C1 segment of cervical spinal cord (tissue), 14 donors: ENCODE results near the gene EXOC4.
"Not testable (repeated sequence)": the region's sequence is repeated elsewhere in the genome, so short reads cannot be mapped to it uniquely, and the experiment has no call there.

Source experiments
- DNase-seq, 14 donors: peaks; one replicate each; lab custom pipeline; 2025; lab: John Stamatoyannopoulos, UW

Gene EXOC4

DNA sequence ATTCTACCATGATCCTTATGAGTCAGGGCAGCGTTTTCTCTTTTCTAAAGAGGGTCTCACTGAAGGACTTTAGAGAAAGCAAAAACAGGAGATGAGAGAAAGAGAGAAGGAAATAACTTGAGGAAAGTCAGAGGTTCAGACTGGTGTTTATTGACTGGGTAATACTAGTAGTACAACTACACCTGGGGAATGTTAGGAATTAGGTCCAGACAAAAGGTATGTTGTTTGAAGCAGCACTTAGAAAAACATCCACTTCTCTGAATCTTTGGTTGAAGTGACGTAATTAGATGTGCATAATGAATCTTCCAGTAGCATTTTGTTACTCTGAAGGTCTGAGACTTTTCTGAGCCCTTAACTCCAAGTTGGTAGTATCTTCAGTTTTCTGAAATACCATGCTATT is 494.0 kb downstream of the EXOC4 start:
- no peak for DNase-seq

DNA sequence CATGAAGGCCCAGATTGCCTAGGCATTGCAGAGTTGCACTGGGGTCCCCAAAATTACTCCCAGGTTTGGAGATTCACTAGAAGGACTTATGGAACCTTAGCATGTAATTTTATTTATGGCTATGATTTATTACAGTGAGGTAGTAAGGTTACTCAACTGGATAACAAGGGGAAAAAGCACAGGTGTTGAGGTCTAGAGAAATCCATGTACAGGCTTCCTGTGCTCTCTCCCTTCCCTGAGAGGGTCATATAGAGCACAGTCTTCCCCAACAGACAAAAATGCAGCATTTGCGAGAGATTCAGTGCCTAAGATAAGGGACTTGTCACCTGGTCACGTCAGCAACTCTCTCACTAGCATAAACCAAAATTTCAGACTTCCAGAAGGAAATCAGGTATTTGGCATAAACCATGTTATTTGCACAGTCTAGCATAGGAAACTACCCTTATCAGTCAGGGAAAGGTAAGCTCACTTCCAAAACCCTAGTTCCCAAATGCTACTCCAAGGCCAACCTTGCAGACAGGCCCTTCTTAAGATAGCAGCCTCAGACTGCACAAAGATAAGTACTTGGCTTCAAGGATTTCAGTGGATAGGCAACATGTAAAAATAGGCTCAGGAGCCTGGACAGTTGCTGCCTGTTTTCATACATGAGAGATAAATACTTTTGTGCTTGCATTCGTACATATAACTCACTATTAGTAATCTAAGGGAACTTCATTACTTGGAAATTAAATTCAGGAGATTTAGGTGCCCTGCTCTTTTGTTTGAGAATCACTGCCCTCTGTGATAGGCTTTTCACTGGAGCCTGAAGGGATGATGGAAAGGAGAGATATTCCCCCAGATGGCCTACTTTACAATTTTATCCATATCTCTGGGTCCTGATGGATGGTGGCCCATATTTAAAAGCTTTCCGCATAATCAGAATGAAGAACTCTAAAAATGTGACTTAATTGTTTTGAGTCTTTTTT is 495.8 kb downstream of the EXOC4 start:
- DNase-seq: no peak

GRCh38 chr7:133750287-133750686 is 497.4 kb downstream of the EXOC4 start:
- no peak for DNase-seq

DNA sequence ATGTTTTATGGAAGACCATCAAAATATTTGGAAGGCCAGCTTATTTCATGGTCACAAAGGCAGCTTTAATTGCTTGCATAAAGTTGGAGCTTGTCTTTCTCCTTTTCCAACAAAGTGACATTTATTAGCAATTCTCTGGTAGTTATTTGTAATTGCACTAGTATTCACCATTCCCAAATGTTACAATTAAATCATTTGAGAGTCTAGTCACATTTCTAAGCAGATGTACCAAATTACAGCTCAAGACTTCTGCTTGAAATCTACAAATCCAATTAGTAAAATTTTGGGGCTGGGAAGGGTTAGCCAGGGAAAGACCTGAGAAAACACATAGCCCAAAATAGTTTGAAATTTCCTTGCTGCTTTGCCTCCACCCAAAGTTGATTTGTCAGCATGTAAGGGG is 498.2 kb downstream of the EXOC4 start:
- DNase-seq: no peak

DNA sequence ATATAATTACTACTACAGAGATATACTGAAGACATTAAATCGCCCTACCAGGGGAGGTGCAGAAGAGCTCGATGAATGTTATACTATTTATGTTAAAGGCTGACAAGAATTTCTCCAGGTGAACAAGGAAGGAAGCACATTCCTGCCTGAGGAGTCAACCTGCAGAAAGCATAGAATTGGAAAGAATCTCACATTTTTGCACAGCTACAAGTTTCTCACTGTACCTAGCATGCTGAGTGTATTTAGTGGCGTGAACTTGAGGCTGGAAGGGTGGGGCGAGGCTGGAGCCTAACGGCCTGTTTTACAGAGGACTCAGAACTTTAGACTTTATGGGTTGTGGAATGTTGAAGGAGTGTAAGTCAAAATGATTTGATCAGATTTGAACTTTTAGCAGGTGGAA is 500.6 kb downstream of the EXOC4 start:
- no peak for DNase-seq

DNA sequence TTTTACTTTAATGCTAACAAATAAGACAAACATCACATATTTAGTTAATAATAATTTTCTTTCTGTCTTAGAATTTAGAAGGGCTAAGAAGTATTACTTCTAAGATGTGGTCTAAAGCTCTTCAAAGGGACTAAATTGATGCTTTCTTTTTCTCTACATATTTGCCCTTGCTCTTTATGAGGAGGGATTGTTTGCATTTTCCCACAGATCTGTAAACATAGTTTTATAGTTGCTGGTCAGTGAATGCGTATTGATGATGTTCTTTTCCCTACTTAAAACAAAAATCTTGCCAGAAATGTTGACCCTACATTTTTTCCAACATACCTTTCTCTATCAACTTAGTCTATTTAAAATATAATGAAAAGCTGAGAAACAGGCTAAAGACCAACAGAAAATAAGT is 501.8 kb downstream of the EXOC4 start:
- DNase-seq: no peak

DNA sequence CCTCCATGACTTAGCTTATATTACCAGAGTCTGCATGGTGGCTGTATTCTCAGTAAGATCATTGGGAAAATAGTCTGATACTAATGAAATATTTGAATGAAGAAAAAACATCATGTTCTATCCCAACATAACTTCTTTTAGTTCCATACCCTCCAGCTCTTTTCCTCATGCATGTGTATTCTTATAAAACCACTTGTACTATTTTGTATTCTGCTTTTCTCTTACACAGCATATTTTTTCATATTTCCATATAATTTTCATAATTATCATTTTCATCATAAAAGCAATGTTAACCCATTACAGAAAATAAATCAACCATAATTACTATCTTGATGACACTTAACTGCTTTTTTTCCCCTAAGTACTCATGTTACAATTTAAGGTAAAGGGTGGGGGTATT is 503.0 kb downstream of the EXOC4 start:
- DNase-seq: no peak

- DNase-seq: no peak
These were observed 508.6 kb downstream of the EXOC4 start for GRCh38 chr7:133761443-133761842.

DNA sequence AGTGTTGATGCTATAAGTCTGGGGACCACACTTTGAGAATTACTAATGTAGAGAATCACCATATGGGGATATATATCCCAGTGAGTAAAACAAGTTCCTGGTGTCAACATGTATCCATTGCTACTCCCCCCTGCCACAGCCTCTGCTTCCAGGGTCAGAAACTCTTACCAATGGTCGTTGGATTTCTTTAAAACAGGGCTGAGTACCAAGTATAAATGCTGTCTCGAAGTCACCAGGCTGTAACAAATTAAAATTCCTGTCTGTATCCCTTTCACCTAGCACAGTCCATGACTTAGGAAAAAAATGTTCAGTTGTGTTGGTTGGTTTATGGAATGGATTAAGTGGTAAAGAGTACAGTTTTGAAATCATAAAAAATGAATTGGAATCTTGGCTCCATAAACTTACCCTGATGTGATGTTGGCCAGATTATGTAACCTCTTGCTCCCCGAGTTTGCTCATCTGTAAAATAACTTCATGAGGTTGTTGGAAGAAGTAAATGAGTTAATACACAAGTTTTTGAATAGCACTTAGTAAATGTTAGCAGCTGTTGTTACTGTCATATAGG is 510.3 kb downstream of the EXOC4 start:
- no peak for DNase-seq

DNA sequence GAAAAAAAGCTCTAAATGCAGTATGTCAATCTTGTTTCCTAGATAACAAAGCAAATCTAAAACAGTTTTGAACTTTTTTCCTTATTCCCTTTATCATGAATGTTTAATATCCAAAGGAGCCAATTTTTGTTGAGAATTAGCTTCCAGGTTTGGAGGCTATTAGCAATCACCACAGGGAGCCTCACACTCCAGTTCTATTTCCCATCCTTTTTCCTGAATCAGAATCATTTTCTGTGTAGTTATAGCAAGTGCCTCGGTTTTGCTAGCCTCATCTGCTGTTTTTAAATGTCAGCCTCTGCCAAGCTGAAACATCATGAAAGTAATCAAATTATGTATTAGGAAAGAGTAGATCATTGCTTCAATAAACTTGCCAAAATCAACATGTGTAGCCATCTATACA is 516.8 kb downstream of the EXOC4 start:
- no peak for DNase-seq

DNA sequence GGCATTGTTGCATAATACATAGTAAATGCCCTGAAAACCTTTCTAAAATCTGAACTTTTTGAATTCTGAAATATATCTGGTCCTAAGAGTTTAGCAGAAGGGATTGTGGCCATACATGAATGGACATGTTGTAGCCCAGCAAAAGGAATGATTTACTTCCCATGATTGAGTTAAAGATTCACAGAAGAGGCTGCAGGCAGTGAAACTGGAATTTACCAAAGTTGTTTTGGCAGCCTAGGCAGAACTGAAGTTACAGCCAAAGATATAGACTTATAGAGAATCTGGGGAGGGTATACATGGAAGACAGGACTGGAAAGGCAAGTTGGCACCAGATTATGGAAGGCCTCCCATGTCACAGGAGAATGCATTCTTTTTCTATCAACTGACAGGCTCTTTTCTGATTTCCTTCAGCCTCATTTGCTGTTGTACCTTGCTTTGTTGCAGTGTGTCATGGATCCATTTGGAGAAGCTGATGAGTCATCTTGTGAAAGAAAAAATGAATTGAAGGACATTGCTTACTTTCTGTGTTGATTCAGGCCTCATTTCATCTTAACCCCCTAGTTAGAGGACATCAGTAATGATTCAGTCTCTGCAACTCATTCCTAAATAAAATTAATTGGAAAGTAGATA is 518.1 kb downstream of the EXOC4 start:
- DNase-seq: no peak

DNA sequence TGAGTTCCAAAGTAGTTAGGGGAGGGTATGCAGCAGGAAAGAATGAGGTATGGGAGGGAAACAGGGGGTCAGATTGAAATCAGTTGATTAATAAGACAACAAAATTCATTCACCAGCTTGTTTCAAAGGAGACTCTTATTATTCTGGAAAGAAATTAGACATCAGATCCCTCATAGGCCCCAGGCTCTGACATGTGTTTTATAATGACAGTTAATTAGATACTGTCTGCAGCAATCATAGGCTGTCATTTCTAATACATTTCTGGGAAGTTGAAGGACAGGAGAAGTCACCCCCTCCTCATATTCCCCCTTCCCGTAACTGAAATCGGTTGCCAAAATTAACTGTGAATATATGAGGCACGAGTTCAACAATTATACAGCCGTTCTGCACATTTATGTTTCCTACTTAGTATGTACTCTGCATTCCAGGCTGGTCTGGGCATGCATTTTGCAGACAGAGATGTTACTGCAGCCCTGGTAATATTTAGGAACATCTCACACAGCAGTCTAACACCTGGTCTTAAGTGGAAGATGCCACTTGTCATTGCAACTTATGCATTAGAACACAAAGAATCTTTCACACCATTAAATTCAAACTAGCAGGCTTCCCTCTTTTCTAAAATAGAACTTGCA is 519.0 kb downstream of the EXOC4 start:
- DNase-seq: no peak

DNA sequence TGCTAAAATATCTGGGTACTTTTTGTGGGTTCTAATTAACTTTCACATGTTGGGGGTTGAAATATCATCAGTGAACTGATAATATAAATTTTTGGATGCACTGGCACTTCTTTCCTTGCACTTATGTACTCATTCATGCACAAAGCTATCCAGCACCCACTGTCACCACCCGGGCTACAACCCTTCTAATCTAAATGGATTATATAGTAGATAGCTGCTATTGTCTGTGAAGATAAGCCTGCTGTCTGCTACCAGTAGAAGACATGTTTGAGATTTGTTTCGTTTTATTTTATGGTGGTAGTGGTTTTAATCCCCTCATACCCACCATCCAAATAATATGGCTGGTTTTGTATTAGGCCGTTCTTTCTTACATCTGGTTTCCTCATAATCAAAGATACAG is 520.7 kb downstream of the EXOC4 start:
- no peak for DNase-seq

DNA sequence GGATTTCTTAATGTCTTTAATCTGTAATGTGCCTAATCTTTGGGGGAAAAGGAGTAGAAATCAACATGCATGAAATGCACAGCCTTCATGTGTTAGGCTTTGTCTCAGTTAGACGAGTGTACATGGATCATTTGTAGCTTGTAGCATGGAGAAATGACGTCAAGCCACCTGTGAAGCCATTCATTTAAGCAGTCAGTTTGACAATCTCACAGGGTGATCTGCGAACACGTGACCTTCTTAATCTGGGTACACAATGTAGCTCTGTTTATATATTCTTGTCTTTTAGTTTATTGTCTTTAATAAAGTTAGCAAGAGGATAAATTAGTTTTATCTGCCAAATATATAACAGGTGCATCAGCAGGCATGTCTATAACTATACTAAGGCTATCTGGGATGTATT is 522.3 kb downstream of the EXOC4 start:
- no peak for DNase-seq

DNA sequence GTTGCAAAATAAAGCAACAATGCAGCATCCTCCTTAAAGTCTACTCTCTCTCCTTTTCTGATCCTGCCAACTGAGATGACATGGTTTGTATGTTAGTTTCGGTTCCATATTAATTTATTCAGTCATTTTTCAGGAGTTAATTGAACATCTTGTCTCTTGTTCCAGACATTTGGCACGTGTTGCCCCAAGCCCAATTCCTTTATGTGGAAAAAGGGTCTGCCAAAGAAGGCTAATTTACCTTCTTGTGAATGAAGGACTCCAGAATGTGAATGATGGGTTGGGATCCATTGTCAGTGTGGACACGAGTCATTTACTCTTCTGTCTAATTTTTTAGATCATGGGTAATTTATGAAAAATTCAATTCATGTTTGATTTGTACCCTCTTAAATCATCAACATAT is 523.4 kb downstream of the EXOC4 start:
- no peak for DNase-seq

- DNase-seq: no peak
These were observed 524.8 kb downstream of the EXOC4 start for GRCh38 chr7:133777701-133778100.

DNA sequence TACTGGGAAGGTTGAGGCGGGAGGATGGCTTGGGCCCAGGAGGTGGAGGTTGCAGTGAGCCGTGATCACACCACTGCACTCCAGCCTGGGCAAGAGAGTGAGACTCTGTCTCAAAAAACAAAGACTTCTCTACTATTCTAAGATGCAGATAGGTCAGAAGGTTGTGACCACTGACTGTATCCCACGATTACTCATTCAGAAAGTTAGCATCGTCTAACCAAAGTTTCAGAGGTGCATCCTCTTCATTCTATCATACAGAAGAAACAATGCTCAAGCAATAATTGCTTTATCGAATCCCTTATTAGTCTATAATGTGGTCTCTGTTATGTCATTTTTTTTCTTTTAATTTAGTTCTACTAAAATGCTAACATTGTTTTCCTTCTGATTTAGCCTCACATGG is 525.6 kb downstream of the EXOC4 start:
- DNase-seq: no peak

DNA sequence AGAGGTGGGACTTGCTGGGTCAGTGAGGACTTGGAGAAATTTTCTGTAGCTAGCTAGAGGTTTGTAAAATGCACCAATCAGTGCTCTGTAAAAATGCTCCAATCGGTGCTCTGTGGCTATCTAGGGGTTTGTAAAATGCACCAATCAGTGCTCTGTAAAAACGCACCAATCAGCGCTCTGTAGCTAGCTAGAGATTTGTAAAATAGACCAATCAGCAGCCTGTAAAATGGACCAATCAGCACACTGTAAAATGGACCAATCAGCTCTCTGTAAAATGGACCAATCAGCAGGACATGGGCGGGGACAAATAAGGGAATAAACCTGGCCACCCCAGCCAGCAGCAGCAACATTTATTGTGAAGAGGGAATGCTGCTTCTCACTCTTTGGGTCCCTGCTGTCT is 526.7 kb downstream of the EXOC4 start:
- DNase-seq: not testable (repeated sequence)

- no peak for DNase-seq
These were observed 528.0 kb downstream of the EXOC4 start for GRCh38 chr7:133780912-133781311.

DNA sequence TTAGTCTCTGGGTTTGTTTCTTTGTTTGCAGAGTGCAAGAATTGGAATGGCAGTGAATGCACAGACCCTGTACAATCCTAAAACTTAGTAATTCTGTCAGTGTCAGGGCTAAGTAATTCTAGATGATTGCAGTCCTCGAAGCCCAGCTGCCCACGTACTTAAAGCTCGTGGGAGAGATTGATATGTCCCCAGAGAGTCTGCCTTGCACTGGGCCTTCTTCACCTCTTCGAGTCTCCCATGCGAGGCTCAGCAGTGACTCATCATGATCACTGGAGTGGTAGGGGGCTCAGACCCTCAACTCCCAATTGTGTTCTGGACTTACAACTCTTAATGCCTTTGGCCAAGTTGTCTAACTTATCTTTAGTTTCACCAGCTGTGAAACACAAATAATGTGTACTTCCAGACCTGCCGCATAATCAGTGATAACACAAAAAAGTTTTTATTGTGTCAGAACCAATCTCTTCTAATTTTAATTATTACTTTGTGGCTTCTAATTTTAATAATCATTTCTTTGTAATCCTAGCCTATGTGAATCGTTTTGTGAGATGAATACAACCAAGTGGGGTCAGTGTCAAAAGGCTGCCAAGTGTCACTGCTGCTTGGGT is 528.7 kb downstream of the EXOC4 start:
- DNase-seq: no peak

GRCh38 chr7:133782470-133782869 is 529.6 kb downstream of the EXOC4 start:
- no peak for DNase-seq

- DNase-seq: no peak
These were observed 530.4 kb downstream of the EXOC4 start for GRCh38 chr7:133783276-133783675.
